SK-N-SH (cell line): ENCODE data around the gene NLGN1. TPM values are rescaled to one million over a fixed set of nuclear protein-coding genes. Genes with fewer than 3 reads are reported as not detected.

Source experiments
- CTCF ChIA-PET: fragments of 300-600, 350-600 bp; formaldehyde crosslinking; extraction: SDS; loops from one replicate; lab custom pipeline; 2021; lab: Yijun Ruan, JAX
- POLR2A ChIA-PET: fragments of 350-600 bp; sonication (Branson Sonifier 250); formaldehyde crosslinking; extraction: SDS; loops from one replicate; lab custom pipeline; 2020; ENCODE audit warnings: antibody characterized with exemption, inconsistent platforms; lab: Yijun Ruan, JAX
- DNase-seq: peaks from one replicate; pipeline ENCODE4 v3.0.0; 2012
- H2AFZ ChIP-seq: fragments of 200-600 bp; sonication (generic); 2 replicates; pipeline ENCODE4 v1.8.1; 2016; ENCODE audit warnings: antibody characterized with exemption, mild to moderate bottlenecking, low read depth
- H3F3A ChIP-seq: fragments of 200-600 bp; sonication (generic); replicated peaks from 2 replicates; pipeline ENCODE3; 2016; ENCODE audit warnings: antibody characterized with exemption, mild to moderate bottlenecking; ENCODE audit not compliant: insufficient read depth
- H3K27ac ChIP-seq, 2 experiments: fragments of 200-500 bp in 1 of 2; fragments of 200-600 bp in 1 of 2; sonication (Bioruptor generic) in 1 of 2; sonication (generic), shearing (Covaris generic) in 1 of 2; 2 replicates each; pipeline versions ENCODE4 v1.5.1 to v1.6.1; 2014 to 2016; ENCODE audit warnings: low read depth in 2 of 2, inconsistent platforms in 1 of 2, low read length in 1 of 2, mild to moderate bottlenecking in 1 of 2, mixed read lengths in 1 of 2
- H3K27me3 ChIP-seq: fragments of 200-600 bp; sonication (generic), shearing (Covaris generic); 2 replicates; pipeline ENCODE4 v1.6.1; 2016; ENCODE audit warnings: mixed run types; ENCODE audit not compliant: insufficient read depth
- H3K36me3 ChIP-seq, 2 experiments: fragments of 200-500 bp in 1 of 2; fragments of 200-600 bp in 1 of 2; sonication (Bioruptor generic) in 1 of 2; sonication (generic) in 1 of 2; replicated peaks in 1 of 2; 2 replicates each; pipeline versions ENCODE3 to v1.5.1; 2014 to 2016; ENCODE audit warnings: low read length in 1 of 2, mild to moderate bottlenecking in 1 of 2; ENCODE audit not compliant: insufficient read depth in 2 of 2, control insufficient read depth in 1 of 2
- H3K4me1 ChIP-seq, 2 experiments: fragments of 200-500 bp in 1 of 2; fragments of 200-600 bp in 1 of 2; sonication (Bioruptor generic) in 1 of 2; sonication (generic), shearing (Covaris generic) in 1 of 2; 2 replicates each; pipeline versions ENCODE4 v1.5.1 to v1.6.1; 2014 to 2016; ENCODE audit warnings: low read depth in 1 of 2, low read length in 1 of 2, mixed run types in 1 of 2; ENCODE audit not compliant: insufficient read depth in 2 of 2, control insufficient read depth in 1 of 2
- H3K4me2 ChIP-seq: fragments of 200-600 bp; sonication (generic), shearing (Covaris generic); 2 replicates; pipeline ENCODE4 v1.6.1; 2017; ENCODE audit warnings: mixed run types
- H3K4me3 ChIP-seq, 2 experiments: fragments of 200-500 bp in 1 of 2; fragments of 200-600 bp in 1 of 2; sonication (Bioruptor generic) in 1 of 2; sonication (generic), shearing (Covaris generic) in 1 of 2; 2 replicates each; pipeline versions ENCODE4 v1.5.1 to v1.8.1; 2014 to 2016; ENCODE audit warnings: low read depth in 2 of 2, inconsistent platforms in 1 of 2, low read length in 1 of 2, mild to moderate bottlenecking in 1 of 2, mixed read lengths in 1 of 2, moderate library complexity in 1 of 2
- H3K79me2 ChIP-seq: fragments of 200-600 bp; sonication (generic); 2 replicates; pipeline ENCODE4 v1.8.1; 2017; ENCODE audit warnings: mild to moderate bottlenecking; ENCODE audit not compliant: insufficient read depth
- H3K9ac ChIP-seq: fragments of 200-600 bp; sonication (generic); 2 replicates; pipeline ENCODE4 v1.6.1; 2017; ENCODE audit warnings: mixed run types
- H3K9me2 ChIP-seq: fragments of 200-600 bp; sonication (generic); 2 replicates; pipeline ENCODE4 v1.6.1; 2017; ENCODE audit warnings: mixed run types
- H3K9me3 ChIP-seq: fragments of 200-600 bp; sonication (generic); 2 replicates; pipeline ENCODE4 v1.6.1; 2017; ENCODE audit warnings: mixed run types, mild to moderate bottlenecking, moderate library complexity
- H4K20me1 ChIP-seq: fragments of 200-600 bp; sonication (generic); 2 replicates; pipeline ENCODE4 v1.6.1; 2017; ENCODE audit warnings: mild to moderate bottlenecking, mixed run types; ENCODE audit not compliant: insufficient read depth
- CHD2 ChIP-seq: fragments of 150-350 bp; IDR thresholded peaks from 2 replicates; pipeline ENCODE4 v1.6.1; 2018; ENCODE audit warnings: low read length; ENCODE audit not compliant: partially characterized antibody
- ELF1 ChIP-seq: IDR thresholded peaks from 2 replicates; pipeline ENCODE4 v1.4.0; 2012
- EP300 ChIP-seq, 2 experiments: IDR thresholded peaks; 2 replicates each; pipeline versions ENCODE4 v1.4.0 to v1.6.1; 2012; ENCODE audit warnings: borderline replicate concordance in 1 of 2, low read depth in 1 of 2, low read length in 1 of 2
- FOXJ3 ChIP-seq: sonication (generic); formaldehyde crosslinking; IDR thresholded peaks from 2 replicates; pipeline ENCODE4 v1.5.1; 2020; ENCODE audit warnings: mild to moderate bottlenecking, missing genetic modification reagents
- FOXM1 ChIP-seq: IDR thresholded peaks from 2 replicates; pipeline ENCODE4 v1.4.0; 2012; ENCODE audit warnings: low read depth, mild to moderate bottlenecking
- GABPA ChIP-seq: IDR thresholded peaks from 2 replicates; pipeline ENCODE4 v1.4.0; 2012; ENCODE audit warnings: low read depth, mild to moderate bottlenecking
- IRF3 ChIP-seq: fragments of 150-350 bp; IDR thresholded peaks from 2 replicates; pipeline ENCODE4 v1.6.1; 2016; ENCODE audit warnings: mild to moderate bottlenecking, low read depth, low read length
- MXI1 ChIP-seq: IDR thresholded peaks from 2 replicates; pipeline ENCODE4 v1.6.1; 2012; ENCODE audit warnings: mild to moderate bottlenecking, low read depth, low read length, improper control_type of control experiment
- NFIC ChIP-seq: IDR thresholded peaks from 2 replicates; pipeline ENCODE4 v1.4.0; 2012; ENCODE audit warnings: borderline replicate concordance
- NRF1 ChIP-seq: IDR thresholded peaks from 2 replicates; pipeline ENCODE4 v1.6.1; 2012; ENCODE audit warnings: low read depth, mild to moderate bottlenecking, low read length
- RAD21 ChIP-seq: IDR thresholded peaks from 2 replicates; pipeline ENCODE4 v1.6.1; 2012; ENCODE audit warnings: mild to moderate bottlenecking, low read length
- RCOR1 ChIP-seq: fragments of 150-350 bp; IDR thresholded peaks from 2 replicates; pipeline ENCODE4 v1.6.1; 2017; ENCODE audit warnings: antibody characterized with exemption, low read length
- RFX5 ChIP-seq: IDR thresholded peaks from 2 replicates; pipeline ENCODE4 v1.6.1; 2012; ENCODE audit warnings: mild to moderate bottlenecking, improper control_type of control experiment, low read length
- SIN3A ChIP-seq: IDR thresholded peaks from 2 replicates; pipeline ENCODE4 v1.6.1; 2012; ENCODE audit warnings: low read depth, mild to moderate bottlenecking, low read length, moderate library complexity, borderline replicate concordance
- YY1 ChIP-seq: IDR thresholded peaks from 2 replicates; pipeline ENCODE4 v1.4.0; 2012; ENCODE audit warnings: low read depth, mild to moderate bottlenecking
- ZBTB33 ChIP-seq: IDR thresholded peaks from 2 replicates; pipeline ENCODE4 v1.4.0; 2012; ENCODE audit warnings: low read depth, borderline replicate concordance
- WGBS: methylation state at CpG from one replicate; pipeline ENCODE4 v1.1.6; 2017; ENCODE audit warnings: low lambda C conversion rate; 5-methylcytosine and 5-hydroxymethylcytosine counted together
- polyA plus RNA-seq, 3 experiments: library from polyadenylated mRNA; depleted of rRNA; stranded (reverse); fragments of >200 nt; gene quantifications; 2 replicates each; pipeline ENCODE4 v1.2.3, GENCODE V29; 2012
- TF ChIP-seq, protein P1 (sequence below): IDR thresholded peaks from 2 replicates; pipeline ENCODE4 v1.4.0; 2012; ENCODE audit warnings: low read depth
- TF ChIP-seq, protein P2 (sequence below): IDR thresholded peaks from 2 replicates; pipeline ENCODE4 v1.6.1; 2012; ENCODE audit warnings: mild to moderate bottlenecking, low read depth, low read length, moderate library complexity

Gene NLGN1
- polyA plus RNA-seq, 1 of the 3 experiments (the other 2 are of a cell fraction), result 1.5 TPM

DNA sequence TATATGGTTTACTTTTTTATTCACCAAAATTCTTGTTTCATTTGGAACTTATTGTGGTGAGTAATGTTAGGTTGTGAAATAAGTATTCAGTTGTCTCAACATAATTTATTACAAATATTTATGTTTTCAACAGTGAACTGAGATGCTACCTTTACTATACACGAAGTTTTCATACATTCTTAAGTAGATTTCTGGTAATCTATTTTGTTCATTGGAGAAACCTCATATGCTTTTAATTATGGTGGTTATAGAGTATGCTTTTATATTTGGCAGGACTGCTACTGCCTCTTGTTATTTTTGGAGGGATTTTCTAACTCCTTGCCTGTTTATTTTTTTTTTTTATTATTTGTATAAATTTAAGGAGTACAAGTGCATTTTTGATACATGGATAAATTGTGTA is 253.1 kb downstream of the NLGN1 start:
- Histone ChIP-seq H3K4me1 (no peaks in the 10 kb centered on the region), H3K79me2 (no peaks in the 10 kb centered on the region), H3K36me3 (no peaks in the 10 kb centered on the region), H2AFZ (no peak overlapping the region)
- no peak for TF ChIP-seq RAD21
- TF ChIP-seq YY1, result no peak
- TF ChIP-seq, protein P1, sequence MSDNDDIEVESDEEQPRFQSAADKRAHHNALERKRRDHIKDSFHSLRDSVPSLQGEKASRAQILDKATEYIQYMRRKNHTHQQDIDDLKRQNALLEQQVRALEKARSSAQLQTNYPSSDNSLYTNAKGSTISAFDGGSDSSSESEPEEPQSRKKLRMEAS, result no peak
- TF ChIP-seq ZBTB33, result no peak
- no peak for TF ChIP-seq NFIC
- no peak for TF ChIP-seq RFX5
- TF ChIP-seq IRF3, result no peak
- no peak for TF ChIP-seq ELF1
- no peak for TF ChIP-seq EP300 (IDR thresholded peaks at IDR 0.05; ENCODE audit: borderline replicate concordance in 1 of 2, low read depth in 1 of 2, low read length in 1 of 2)
- no peak for TF ChIP-seq GABPA
- TF ChIP-seq, protein P2, sequence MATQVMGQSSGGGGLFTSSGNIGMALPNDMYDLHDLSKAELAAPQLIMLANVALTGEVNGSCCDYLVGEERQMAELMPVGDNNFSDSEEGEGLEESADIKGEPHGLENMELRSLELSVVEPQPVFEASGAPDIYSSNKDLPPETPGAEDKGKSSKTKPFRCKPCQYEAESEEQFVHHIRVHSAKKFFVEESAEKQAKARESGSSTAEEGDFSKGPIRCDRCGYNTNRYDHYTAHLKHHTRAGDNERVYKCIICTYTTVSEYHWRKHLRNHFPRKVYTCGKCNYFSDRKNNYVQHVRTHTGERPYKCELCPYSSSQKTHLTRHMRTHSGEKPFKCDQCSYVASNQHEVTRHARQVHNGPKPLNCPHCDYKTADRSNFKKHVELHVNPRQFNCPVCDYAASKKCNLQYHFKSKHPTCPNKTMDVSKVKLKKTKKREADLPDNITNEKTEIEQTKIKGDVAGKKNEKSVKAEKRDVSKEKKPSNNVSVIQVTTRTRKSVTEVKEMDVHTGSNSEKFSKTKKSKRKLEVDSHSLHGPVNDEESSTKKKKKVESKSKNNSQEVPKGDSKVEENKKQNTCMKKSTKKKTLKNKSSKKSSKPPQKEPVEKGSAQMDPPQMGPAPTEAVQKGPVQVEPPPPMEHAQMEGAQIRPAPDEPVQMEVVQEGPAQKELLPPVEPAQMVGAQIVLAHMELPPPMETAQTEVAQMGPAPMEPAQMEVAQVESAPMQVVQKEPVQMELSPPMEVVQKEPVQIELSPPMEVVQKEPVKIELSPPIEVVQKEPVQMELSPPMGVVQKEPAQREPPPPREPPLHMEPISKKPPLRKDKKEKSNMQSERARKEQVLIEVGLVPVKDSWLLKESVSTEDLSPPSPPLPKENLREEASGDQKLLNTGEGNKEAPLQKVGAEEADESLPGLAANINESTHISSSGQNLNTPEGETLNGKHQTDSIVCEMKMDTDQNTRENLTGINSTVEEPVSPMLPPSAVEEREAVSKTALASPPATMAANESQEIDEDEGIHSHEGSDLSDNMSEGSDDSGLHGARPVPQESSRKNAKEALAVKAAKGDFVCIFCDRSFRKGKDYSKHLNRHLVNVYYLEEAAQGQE, result no peak
- TF ChIP-seq NRF1, result no peak
- no peak for TF ChIP-seq FOXJ3
- TF ChIP-seq RCOR1, result no peak
- TF ChIP-seq SIN3A, result no peak
- TF ChIP-seq CHD2, result no peak
- no peak for TF ChIP-seq FOXM1
- TF ChIP-seq MXI1, result no peak
- TF ChIP-seq, all 33 proteins: peak for 0
- Histone ChIP-seq H3K9me3 (no peaks in the 10 kb centered on the region), H3K27ac (no peak overlapping the region), H3K27me3 (no peaks in the 10 kb centered on the region), H3K9ac (no peak overlapping the region), H3F3A (no peaks in the 10 kb centered on the region), H3K4me2 (no peak overlapping the region), H3K4me3 (no peak overlapping the region), H4K20me1 (no peaks in the 10 kb centered on the region), H3K9me2 (no peaks in the 10 kb centered on the region)
- ChIA-PET CTCF (no interaction called here), POLR2A (no interaction called here)
- WGBS, result 34% methylated on average over 1 of the region's 1 CpG
- no peak for DNase-seq
